GM18508 (cell line): ENCODE measurements around the gene GPBP1L1.
"Not testable (repeated sequence)": the region's sequence is repeated elsewhere in the genome, so short reads cannot be mapped to it uniquely, and the experiment has no call there.

Source experiments
- ATAC-seq: cut with Tn5 transposase; IDR thresholded peaks from one replicate; pipeline ENCODE4 v1.9.1; 2021; ENCODE audit warnings: moderate number of reproducible peaks; ENCODE audit not compliant: insufficient read depth, unreplicated experiment

The GPBP1L1 gene, protein sequence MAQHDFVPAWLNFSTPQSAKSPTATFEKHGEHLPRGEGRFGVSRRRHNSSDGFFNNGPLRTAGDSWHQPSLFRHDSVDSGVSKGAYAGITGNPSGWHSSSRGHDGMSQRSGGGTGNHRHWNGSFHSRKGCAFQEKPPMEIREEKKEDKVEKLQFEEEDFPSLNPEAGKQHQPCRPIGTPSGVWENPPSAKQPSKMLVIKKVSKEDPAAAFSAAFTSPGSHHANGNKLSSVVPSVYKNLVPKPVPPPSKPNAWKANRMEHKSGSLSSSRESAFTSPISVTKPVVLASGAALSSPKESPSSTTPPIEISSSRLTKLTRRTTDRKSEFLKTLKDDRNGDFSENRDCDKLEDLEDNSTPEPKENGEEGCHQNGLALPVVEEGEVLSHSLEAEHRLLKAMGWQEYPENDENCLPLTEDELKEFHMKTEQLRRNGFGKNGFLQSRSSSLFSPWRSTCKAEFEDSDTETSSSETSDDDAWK

DNA sequence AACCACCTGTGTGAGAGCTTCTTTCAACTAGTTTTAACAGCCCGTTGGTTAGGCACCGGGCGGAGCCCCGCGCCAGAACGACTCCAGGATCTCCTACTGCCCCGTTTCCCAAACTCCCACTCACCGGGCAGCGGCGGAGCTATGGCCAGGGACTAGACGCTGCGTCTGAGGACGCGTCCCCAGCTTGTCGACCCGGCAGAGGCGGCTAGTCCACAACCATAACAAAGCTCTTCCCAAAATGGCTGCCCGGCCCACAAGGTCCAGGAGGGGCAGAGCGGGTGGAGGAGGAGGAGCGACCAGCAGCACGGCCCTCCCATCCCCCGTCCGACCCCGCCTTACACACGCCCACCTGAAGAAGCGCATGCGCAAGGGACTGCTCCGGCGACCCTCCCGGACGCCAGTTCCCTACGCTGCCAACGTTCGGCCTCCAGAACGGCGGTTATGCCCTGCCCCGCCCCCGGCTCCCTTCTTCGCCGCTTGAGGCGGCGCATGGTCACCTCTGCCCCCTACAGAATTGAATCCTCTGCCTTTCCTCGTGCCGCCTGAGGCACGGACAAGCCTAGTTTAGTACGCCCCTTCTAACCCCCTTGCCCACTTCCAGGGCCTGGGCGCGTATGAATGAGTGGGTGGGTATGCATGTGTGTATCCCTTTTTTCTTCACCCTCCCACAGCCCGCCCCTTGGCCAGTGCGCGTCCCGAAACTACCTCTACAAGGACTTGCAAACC lies at the start of gene GPBP1L1:
Gene GPBP1L1, minus strand, starts transcription at position 246 of the 726 bp plus-strand sequence. CDS start 27,446 bp downstream, outside the sequence.
- ATAC-seq: peak; percentile 27

DNA sequence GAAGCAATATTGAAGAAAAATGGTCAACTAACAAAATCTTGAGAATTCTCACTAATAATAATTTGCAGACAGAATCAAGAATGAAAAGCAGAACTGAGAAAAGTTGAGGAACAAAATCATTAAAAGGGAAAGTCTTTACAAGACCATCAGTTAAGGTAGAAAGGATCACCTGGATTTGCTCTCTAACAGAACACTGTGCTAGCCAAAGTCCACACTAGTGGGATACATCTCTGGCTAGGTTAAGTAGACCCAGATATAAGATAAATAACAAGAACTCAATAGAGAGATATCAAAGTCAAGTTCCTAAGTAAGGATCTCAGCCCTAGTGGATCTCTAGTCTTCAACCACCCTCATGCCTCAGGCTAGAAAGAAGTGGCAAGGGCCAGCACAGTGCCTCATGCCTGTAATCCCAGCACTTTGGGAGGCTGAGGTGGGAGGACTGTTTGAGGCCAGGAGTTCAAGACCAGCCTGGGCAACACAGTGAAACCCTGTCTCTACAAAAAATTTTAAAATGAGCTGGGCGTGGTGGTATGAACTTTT lies 44.5 kb upstream of the GPBP1L1 start:
- no peak for ATAC-seq

DNA sequence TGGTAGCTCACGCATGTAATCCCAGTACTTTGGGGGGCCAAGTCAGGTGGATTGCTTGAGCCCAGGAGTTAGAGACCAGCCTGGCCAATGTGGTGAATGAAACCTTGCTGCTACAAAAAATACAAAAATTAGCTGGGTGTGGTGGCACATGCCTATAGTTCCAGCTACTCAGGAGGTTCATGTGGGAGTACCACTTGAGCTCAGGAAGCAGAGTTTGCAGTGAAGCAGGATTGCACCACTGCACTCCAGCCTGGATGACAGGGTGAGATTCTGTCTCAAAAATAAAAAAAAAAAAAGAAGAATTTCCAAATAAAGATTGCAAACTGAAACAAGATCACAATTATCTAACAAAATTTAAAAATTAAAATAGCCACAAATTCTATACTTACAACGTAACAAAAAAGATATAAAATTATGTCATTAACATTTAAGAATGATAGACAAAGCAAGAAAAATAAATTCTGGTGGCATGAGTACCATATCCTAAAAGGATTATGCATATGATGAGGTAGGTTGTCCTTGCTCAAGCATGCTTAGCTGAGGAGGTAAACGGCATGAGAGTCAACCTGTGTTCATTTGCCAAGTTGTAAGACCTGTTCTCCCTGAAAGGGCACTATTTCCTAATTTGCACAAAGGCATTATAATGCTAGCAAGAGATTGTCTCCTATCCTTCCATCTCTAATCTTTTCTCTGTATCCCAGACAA lies 43.9 kb upstream of the GPBP1L1 start:
- ATAC-seq: no peak

DNA sequence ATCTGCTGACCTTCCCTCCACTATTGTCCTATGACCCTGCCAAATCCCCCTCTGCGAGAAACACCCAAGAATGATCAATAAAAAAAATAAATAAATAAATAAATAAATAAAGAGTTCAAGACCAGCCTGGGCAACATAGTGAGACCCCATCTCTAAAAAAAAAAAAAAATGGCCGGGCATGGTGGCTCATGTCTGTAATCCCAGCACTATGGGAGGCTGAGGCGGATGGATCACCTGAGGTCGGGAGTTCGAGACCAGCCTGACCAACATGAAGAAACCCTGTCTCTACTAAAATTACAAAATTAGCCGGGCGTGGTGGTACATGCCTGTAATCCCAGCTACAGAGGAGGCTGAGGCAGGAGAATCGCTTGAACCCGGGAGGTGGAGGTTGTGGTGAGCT lies 39.7 kb upstream of the GPBP1L1 start:
- not testable (repeated sequence) for ATAC-seq

DNA sequence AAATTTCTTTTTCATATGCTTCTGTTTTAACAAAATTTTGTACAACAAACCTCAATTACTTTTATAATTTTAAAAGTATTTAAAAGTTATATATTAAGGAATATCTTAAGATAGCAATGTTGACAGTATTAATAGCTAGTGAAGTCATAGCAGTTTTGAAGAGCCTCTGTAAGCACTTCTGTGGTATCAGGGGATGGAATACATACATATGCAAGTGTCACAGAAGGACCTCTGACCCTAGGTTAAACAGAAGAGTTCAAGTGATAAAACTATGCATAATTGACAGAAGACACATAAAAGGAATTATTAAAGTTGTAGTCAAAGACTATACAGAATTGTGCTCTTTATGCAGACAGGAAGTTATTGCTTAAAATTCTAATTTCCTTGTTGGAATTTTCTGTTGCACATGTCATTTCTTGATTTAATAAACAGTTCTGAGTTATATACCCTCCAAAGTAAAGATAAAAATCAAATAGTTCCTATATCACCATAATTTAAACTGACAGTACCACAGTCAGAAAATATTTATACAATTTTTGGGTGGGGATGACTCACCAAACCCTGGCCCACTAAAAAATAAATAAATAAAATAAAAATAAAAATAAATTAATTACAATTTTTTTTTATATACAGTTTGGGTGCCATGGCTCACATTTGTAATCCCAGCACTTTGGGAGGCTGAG lies 37.1 kb upstream of the GPBP1L1 start:
- ATAC-seq: no peak

DNA sequence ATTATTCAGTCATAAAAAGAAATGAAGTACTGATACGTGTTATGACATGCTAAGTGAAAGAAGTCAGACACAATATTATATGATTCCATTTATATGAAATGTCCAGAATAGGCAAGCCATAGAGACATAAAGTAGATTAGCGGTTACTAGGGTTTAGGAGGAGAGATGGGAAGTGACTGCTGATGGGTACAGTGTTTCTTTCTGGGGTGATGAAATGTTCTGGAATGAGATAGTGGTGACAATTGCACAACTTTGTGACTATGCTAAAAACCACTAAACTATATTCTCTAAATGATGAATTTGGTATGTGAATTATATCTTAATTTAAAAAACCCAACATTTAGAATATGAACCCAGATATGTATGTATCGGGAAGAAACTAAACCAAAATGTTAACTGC lies 36.5 kb upstream of the GPBP1L1 start:
- no peak for ATAC-seq

DNA sequence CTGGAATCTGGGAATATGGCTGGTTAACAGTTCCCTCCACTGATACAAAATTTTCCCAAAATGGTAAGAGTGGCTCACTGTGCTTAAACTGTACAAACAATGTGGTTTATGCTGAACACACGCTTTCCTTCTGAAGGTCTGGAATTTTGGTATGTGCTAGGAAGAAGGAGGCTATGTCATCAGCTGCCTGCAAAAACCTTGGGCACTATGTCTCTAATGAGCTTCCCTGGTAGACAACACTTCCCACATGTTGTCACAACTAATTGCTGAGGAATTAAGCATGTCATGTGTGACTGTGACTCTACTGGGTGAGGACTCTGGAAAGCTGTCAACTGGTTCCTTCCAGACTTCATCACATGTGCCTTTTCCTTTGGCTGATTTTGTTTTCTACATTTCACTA lies 34.9 kb upstream of the GPBP1L1 start:
- ATAC-seq: no peak

DNA sequence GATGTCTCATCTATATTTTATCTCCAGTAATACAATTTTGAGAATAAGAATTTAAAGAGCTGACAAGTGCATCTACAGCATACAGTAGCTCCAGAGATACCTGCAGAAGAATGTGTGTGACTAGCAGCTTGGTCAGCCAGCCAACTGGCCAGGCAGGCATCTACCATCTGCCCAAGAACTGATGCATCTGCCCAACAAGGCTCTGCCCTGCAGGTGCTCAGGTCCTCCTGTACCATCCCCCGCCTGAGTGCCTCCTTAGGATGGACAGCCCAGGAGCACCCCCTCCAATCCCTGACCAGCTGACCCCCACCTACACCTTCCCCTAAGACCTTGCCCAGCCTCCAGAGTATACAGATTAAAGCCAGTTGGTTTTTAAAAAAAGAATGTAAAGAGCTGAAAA lies 32.0 kb upstream of the GPBP1L1 start:
- ATAC-seq: no peak

DNA sequence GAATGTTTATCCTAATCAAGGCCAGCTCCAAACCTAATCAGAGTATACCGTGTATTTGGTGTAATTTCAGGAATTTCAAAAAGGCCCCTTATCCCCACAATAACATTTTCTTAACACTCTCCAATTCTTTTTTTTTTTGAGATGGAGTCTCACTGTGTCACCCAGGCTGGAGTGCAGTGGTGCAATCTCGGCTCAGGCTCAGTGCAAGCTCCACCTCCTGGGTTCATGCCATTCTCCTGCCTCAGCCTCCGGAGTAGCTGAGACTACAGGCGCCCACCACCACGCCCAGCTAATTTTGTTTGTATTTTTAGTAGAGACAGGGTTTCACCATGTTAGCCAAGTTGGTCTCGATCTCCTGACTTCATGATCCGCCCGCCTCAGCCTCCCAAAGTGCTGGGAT lies 31.1 kb upstream of the GPBP1L1 start:
- ATAC-seq: not testable (repeated sequence)

DNA sequence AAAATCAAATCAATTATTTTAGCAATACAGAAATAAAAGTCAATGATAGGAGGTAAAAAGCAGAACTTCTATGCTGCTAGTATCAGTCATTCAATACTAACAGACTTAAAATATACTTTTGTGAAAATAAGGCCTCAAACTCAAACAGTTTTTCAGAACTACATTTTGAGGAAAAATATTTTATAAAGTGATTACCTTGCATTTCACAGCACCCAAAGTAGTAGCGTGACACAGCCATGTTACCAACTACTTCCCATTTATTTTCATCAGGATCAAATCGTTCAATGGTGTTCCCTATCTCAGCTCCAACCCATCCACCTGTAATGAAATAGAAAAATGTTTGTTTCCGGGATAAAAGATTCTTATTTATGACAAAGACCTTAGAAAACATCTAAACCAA lies 30.4 kb upstream of the GPBP1L1 start:
- ATAC-seq: no peak

DNA sequence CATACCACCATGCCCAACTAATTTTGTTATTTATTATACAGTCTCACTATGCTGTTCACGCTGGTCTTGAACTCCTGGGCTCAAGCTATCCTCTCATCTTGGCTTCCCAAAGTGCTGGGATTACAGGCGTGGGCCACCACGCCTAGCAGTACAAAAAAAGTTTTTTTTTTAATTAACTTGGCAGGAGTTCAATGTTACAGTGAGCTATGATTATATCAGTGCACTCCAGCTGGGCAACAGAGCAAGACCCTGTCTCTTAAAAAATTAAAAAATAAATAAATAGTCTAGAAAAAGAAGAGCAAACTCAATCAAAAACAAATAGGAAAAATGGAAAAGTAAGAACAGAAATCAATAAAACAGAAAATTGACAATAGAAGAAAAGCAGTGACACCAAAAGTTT lies 27.4 kb upstream of the GPBP1L1 start:
- ATAC-seq: no peak

DNA sequence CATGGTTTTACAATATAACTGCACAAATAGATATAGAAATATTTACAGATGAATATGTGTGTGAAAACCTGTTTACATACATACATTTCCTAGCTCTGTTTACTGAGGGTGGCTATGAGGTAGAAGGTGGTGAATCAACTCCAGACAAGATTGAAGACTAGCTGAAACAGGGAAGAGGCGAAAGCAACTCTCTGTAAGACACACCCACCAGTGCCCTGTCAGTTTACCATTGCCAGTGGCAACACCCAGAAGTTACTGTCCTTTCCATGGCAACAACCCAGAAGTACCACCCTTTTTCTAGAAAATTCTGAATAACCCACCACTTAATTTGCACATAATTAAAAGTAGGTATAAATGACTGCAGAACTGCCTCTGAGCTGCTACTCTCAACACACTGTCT lies 18.3 kb upstream of the GPBP1L1 start:
- ATAC-seq: no peak

DNA sequence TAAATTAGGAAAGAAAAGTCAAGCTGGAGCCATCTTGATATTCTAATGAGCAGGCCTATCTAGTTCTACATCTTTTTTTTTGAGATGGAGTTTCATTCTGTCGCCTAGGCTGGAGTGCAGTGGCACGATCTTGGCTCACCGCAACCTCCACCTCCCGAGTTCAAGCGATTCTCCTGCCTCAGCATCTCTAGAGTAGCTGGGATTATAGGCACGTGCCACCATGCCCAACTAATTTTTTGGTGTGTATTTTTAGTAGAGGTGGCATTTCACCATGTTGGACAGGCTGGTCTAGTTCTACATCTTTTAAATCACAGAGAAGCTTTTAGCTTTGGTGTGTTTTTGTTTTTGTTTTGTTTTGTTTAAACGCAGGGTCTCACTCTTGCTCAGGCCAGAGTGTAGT lies 8.5 kb upstream of the GPBP1L1 start:
- ATAC-seq: no peak

DNA sequence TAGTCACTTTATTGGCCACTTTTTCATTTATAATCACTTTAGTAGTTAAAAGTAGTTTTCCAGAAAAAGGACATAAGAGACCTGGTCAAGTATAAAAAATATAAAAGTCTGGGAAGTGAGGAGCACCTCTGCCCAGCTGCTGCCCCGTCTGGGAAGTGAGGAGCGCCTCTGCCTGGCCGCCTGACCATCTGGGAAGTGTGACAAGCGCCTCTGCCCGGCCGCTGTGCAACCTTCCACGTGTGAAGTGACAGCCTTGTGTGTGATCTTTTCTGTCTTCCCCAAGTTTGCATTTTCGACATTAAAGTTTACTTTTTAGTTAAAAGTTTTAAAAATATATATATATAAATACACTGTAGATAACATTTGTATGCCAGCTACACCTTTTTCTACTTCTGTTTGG lies 7.5 kb upstream of the GPBP1L1 start:
- ATAC-seq: not testable (repeated sequence)

DNA sequence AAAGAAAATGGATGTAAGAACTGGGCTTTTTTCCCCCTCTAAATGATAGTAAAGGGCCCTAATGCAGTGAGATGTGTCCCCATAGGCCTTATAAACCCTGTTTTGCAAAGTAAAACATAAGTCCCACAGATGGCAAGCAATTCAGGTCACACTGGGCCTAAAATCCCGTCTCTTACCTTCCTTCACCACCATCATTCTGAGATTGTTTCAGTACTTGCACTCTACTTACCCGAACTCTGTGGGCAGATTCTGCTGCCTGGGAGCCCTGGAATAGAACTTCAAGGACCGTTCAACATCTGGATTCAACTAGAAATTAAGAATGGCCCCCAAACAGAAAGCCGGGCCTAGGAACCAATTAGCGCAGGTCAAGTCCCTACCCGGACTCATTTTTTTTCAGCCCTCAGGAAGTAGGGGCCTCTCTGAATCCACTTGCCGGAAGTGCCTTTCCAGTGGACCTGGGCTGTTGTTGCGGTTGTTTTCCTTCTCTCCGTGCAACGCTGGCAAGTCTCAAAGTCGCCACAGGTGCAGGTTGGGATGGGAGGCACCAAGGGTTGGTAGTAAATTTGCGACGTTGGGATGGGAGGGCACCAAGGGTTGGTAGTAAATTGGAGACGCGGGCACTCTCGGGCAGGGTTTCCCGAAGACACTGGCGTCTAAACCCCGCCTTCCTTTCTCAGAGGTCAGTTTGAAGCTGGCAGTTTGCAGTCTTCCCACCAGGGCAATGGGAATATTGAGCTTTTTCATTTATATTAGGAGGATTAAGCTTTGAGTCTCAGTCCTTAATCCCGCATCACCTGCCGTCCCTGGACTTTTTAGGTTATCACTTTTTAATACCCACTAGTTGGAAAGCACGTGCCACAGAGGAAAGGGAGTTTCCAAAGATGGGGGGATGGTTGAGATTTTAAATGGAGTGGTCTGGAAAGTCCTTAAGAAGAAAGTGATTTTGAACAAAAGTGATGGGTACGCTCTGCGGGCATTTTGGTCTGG lies 1.7 kb upstream of the GPBP1L1 start, which contains the start of gene TMEM69:
Gene TMEM69, plus strand, starts transcription at position 428 of the 987 bp plus-strand sequence. CDS start 2,888 bp downstream, outside the sequence.
- ATAC-seq: no peak

DNA sequence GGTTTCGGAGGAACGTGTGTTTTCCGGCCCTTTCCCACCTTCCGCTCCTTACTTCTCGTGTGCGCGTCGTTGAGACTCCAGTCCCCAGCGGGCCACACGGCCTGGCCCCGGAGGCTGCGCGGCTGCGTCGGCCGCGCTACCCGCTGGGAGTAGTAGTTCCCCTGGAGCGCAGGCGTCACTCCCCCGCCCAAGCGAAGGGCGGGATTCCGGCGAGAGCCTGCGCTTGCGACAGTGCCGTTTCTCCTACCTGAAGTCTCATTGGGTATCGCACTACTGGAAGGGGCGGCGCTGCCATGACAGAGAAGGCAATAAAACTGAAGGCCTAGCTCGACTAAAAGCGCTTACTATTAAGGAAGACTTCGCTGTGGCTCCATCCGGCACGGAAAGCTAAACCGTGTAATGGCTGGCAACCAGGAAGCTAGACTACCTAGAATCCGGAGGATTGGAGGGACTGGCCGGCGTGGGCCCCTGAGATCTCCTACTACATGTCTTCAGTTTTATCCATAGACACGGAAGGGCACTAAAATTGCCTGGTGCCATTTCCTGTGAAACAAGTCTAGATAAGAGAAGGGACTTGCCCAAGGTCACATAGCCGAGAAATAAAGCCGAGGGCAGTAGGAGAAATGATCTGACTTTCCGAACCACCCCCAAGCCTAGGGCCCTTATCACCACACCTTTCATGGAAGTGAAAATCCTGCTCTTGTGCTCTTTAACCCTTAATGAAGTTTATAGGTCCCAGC lies 851 bp upstream of the GPBP1L1 start:
- ATAC-seq: peak; percentile 49

DNA sequence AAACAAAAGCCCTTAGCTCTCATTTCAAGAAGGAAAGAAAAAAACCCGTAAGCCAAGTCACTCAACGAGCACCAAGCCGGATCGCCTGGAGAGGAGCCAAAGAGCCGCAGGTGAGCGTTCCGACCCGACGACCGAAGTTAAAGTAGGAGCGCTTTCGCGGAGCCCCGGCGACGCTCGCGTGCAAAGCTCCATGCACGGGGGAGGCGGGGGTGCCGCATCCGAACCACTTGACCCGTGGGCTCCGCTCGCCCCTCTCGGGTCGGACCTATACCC lies 382 bp downstream of the GPBP1L1 start:
- peak; percentile 4 for ATAC-seq

DNA sequence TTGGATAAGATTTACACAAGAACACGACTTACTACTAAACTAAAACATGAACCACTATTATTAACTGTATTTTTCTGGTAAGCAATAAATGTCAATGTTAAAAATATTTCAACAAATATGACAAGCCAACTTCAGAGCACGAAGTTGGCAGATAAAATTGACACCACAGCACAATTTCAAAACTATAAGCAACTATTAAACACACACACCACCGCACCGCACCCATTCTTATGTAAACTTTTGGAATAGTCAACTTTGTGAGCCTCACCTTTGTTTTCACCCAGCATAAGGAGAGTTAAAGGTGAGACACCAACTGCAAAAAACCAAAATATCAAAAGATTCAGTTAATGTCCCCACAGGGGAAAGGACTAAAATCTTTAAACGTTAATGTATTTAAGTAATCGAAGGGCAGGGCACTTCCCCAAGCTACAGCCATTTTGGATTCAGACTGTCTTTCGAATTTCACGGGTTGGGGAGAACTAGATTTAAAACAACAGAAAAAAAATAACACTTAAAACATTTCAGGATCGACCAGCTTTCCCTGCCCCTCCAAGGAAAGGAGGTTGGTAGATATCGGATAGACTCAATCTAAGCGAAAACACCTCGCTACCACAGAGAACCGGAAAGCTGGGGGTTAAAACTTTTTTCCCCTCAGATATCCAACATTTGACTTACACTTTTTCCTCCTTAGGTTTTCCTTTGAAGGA lies 872 bp downstream of the GPBP1L1 start:
- ATAC-seq: no peak
